Measurements from ENCODE around the gene ODF2.
"Not testable (repeated sequence)": the region's sequence is repeated elsewhere in the genome, so short reads cannot be mapped to it uniquely, and the experiment has no call there.

ODF2 gene

DNA sequence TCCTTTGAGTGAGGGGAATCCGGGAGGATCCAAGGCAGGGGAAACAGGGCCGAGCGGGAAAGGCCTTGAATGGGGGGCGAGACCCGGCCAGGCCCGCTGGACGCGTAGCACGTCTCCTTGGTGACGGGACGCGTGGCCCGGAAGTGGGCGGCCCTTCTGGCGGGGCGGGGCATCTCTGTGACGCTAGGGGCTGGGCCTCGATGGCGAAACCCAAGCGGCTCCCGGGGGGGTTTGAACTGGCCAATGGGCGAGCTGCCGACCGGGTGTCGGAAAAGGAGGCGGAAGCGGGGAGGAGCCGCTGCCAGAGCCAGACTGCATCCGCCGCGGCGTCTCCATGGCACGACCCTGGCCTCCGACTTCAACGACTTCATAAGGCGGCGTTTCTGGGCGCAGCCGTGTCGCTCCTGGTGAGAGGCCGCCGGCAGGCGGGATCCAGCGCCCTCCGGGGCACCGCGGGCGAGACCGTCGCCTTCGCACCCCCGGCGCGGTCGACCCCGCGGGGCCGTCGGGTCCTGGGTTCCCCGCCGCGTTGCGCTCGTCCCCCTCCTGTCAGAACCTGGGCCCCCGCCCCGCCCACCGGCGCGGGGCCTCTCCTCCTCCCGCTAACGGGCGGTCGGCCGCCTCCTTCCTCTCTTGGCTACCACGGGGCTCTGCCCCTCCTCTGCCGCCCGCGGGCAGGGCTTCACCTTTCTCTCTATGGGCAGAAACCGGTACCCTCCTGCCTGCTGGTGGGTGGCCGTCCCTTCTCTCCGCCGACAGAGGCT lies at the start of gene ODF2:
ODF2 (plus strand) TSS at position 158 of the 764 bp plus-strand sequence; CDS start at position 244, 86 bp downstream.
- Histone ChIP-seq H3K27me3 (ENCODE audit: control insufficient read depth in 1 of 2, insufficient read depth in 2 of 2, low read length in 2 of 2) (no peaks in the 10 kb centered on the region), H3K4me3 (ENCODE audit: low read length in 2 of 2) (peak within 1 kb of the TSS; percentile 84 to 95), H3K27ac (ENCODE audit: low read length) (peak within 1 kb of the TSS; percentile 69), H3K36me3 (ENCODE audit: control insufficient read depth in 2 of 2, insufficient read depth in 2 of 2, low read length in 2 of 2) (peaks cover 8% of the 10 kb centered on the region in 2 donors), H3K4me1 (ENCODE audit: control insufficient read depth, insufficient read depth, low read length) (peaks cover 14% of the 10 kb centered on the region), H3K9ac (ENCODE audit: low read length in 2 of 2) (peak within 1 kb of the TSS; percentile 72 to 83), H3K9me3 (ENCODE audit: control insufficient read depth in 2 of 2, low read length in 2 of 2) (no peaks in the 10 kb centered on the region)

DNA sequence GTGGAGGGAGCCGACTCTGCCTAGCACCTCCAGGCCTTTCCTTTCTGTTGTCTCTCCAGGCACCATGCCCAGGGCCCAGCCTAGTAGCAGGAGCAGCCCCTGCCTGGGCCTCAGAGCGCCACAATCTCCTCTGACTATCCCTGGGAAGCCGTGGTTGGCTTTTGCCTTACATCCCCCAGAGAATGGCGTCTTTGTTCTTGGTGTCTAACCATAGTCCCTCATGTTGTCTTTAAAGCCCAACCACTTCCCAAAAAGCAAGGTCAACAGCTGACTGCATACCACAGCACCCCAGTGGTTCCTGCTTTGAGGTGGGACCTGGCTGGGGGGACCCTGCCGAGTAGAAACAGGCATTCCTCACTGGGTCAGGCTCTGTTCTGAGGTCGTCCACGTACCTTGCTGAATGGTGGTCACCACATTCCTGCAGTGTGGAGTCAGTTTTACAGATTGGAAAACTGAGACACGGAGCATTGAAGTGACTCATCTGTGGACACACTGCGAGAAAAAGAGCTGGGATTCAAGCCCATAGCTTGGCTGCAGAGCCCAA lies 48.9 kb upstream of the ODF2 start:
- Histone ChIP-seq H3K9me3 (ENCODE audit: control insufficient read depth in 2 of 2, low read length in 2 of 2) (no peaks in the 10 kb centered on the region), H3K4me1 (ENCODE audit: control insufficient read depth, insufficient read depth, low read length) (peaks cover 4% of the 10 kb centered on the region), H3K27me3 (ENCODE audit: control insufficient read depth in 1 of 2, insufficient read depth in 2 of 2, low read length in 2 of 2) (peaks cover 10% of the 10 kb centered on the region in 2 donors), H3K9ac (ENCODE audit: low read length in 2 of 2) (no peak overlapping the region), H3K4me3 (ENCODE audit: low read length in 2 of 2) (no peak overlapping the region), H3K27ac (ENCODE audit: low read length) (no peak overlapping the region), H3K36me3 (ENCODE audit: control insufficient read depth in 2 of 2, insufficient read depth in 2 of 2, low read length in 2 of 2) (no peaks in the 10 kb centered on the region)

DNA sequence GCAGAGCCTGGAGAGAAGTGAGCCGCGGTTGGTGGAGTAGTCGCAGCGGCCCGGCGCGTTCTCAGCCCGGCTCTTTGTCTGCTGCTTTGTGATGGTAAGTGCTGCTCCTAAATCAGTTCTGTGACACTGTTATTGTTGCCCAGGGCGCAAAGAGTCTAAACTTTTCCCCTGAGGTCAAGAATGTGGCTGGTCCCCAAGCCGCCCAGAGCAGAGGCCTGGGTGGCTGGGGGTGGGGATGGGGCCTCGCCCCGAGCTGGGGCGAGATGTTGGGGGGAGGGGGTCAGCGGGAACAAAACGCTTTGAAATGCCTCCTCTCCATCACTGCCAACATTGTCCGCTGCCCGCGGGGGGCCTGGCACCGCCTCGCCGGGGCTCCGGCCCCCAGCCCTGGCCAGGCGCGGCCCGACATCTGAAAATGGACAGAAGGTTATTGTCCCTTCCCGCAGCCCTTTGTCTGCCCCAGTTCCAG lies 46.8 kb upstream of the ODF2 start:
- Histone ChIP-seq H3K9me3 (ENCODE audit: control insufficient read depth in 2 of 2, low read length in 2 of 2) (no peaks in the 10 kb centered on the region), H3K27me3 (ENCODE audit: control insufficient read depth in 1 of 2, insufficient read depth in 2 of 2, low read length in 2 of 2) (peaks cover 14 to 17% of the 10 kb centered on the region in 2 donors), H3K36me3 (ENCODE audit: control insufficient read depth in 2 of 2, insufficient read depth in 2 of 2, low read length in 2 of 2) (no peaks in the 10 kb centered on the region), H3K27ac (ENCODE audit: low read length) (no peak overlapping the region), H3K9ac (ENCODE audit: low read length in 2 of 2) (no peak overlapping the region), H3K4me1 (ENCODE audit: control insufficient read depth, insufficient read depth, low read length) (peaks cover 4% of the 10 kb centered on the region), H3K4me3 (ENCODE audit: low read length in 2 of 2) (no peak overlapping the region)

DNA sequence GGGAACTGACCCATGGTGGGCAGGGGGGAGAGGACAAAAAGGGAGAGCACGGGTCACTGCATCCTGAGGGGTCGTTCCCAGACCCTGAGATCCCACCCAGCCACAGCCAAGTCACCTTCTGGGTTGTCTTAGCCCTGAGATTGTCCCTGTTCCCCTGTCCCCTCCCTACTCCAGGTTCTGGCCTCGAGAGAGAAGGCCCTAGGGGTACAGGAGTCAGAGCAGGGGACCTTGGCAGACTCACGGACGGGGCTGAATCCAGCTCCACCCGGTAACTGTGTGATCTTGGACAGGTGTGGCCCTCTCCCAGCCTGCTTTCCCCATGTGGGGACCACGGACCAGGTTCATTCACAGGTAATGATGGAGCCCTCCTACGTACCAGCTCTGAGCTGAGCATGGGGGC lies 46.4 kb upstream of the ODF2 start:
- H3K36me3 ChIP-seq (ENCODE audit: control insufficient read depth in 2 of 2, insufficient read depth in 2 of 2, low read length in 2 of 2), result no peaks in the 10 kb centered on the region
- H3K4me1 ChIP-seq (ENCODE audit: control insufficient read depth, insufficient read depth, low read length), result peaks cover 4% of the 10 kb centered on the region
- H3K4me3 ChIP-seq (ENCODE audit: low read length in 2 of 2), result no peak overlapping the region
- peaks cover 14 to 19% of the 10 kb centered on the region in 2 donors for H3K27me3 ChIP-seq (ENCODE audit: control insufficient read depth in 1 of 2, insufficient read depth in 2 of 2, low read length in 2 of 2)
- H3K27ac ChIP-seq (ENCODE audit: low read length), result no peak overlapping the region
- no peaks in the 10 kb centered on the region for H3K9me3 ChIP-seq (ENCODE audit: control insufficient read depth in 2 of 2, low read length in 2 of 2)
- H3K9ac ChIP-seq (ENCODE audit: low read length in 2 of 2), result no peak overlapping the region

DNA sequence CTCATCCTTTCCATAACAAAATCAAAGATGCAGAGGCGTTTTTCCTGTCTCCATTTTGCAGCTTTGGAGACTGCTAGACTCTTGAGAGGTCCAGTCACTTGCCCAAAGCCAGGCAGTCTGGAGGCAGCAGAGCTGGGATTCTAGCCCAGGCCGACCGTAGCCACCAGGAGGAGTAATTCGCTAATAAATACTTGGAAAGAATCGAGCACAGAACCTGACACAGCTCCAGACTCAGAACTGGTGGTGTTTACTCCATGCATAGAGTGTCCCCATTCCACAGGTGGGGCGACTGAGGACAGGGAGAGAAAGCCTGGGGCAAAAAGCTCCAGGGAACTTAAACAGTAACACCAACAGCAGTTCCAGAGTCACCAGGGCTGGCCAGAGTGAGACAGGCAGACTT lies 45.8 kb upstream of the ODF2 start:
- Histone ChIP-seq H3K27me3 (ENCODE audit: control insufficient read depth in 1 of 2, insufficient read depth in 2 of 2, low read length in 2 of 2) (peaks cover 14 to 23% of the 10 kb centered on the region in 2 donors), H3K36me3 (ENCODE audit: control insufficient read depth in 2 of 2, insufficient read depth in 2 of 2, low read length in 2 of 2) (no peaks in the 10 kb centered on the region), H3K27ac (ENCODE audit: low read length) (no peak overlapping the region), H3K9ac (ENCODE audit: low read length in 2 of 2) (no peak overlapping the region), H3K9me3 (ENCODE audit: control insufficient read depth in 2 of 2, low read length in 2 of 2) (no peaks in the 10 kb centered on the region), H3K4me3 (ENCODE audit: low read length in 2 of 2) (no peak overlapping the region), H3K4me1 (ENCODE audit: control insufficient read depth, insufficient read depth, low read length) (peaks cover 4% of the 10 kb centered on the region)

DNA sequence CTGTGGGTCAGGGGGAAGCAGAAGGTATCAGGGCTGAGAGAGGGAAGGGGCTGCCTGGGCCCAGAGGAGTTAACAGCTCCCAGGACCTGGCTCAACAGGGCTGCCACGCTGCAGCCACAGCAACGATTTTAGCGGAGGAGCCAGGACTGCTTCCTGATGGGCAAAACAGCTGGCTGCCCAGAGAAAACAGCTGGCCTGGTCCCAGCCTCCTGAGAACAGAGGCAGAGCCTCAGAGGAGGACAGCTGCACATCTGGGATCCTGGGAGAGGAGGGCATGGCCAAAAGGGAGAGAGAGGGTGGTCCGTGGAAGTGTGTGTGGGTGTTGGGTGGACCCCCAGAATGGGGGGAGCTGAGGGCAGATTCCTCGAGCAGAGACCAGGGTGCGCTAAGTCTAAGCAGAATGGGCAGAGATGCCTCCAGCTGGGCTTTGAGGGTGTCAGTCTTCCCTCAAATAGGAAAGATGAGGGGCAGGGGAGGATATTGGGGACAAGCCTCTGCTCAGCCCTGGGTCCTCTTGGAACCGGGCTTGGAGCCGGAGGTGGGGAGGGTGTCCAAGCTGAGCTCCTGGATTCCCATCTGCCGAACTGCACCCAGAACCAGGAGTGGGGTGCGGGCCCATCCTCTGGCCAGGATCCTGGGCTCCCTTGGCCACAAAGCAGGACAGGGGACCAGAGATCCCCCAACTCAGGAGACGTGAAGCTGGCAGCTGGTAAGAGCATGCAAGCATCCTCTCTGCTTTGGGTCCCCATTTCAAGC lies 44.3 kb upstream of the ODF2 start:
- H3K9ac ChIP-seq (ENCODE audit: low read length in 2 of 2), result no peak overlapping the region
- no peaks in the 10 kb centered on the region for H3K36me3 ChIP-seq (ENCODE audit: control insufficient read depth in 2 of 2, insufficient read depth in 2 of 2, low read length in 2 of 2)
- peaks cover 17 to 30% of the 10 kb centered on the region in 2 donors for H3K27me3 ChIP-seq (ENCODE audit: control insufficient read depth in 1 of 2, insufficient read depth in 2 of 2, low read length in 2 of 2)
- H3K27ac ChIP-seq (ENCODE audit: low read length), result no peak overlapping the region
- H3K4me3 ChIP-seq (ENCODE audit: low read length in 2 of 2), result no peak overlapping the region
- H3K9me3 ChIP-seq (ENCODE audit: control insufficient read depth in 2 of 2, low read length in 2 of 2), result no peaks in the 10 kb centered on the region
- peaks cover 4% of the 10 kb centered on the region for H3K4me1 ChIP-seq (ENCODE audit: control insufficient read depth, insufficient read depth, low read length)

DNA sequence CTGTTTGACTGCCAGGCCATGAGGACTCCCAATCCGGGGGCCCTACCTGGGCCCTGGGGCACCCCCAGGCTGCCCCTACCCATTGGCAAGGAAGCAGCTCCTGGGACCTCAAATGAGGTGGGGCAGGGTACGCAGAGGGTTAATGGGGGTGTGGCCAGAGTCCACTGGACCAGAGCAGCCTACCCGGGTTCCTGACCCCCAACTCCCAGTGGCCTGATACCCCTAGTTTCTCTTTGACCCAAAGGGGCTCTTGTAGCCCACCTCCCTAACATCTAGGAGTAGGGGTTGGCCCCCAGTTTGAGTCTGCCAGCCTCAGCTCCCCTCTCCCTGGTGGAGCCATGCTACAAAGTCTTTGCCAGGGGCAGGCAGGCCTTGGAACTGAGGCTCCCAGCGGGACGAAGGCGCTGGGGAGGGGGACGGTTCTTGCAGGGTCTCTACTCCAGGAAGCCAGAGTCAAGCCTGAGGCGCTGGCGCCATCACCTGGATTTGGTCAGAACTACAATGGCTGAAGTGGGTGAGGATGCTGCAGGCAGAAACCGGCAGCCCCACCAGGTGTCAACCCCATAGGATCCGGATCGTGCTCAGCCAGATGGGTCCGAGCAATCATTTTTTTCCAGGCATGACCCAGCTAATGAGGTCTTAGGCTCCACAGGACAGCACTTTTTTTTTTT lies 43.6 kb upstream of the ODF2 start:
- no peak overlapping the region for H3K9ac ChIP-seq (ENCODE audit: low read length in 2 of 2)
- H3K27me3 ChIP-seq (ENCODE audit: control insufficient read depth in 1 of 2, insufficient read depth in 2 of 2, low read length in 2 of 2), result peaks cover 17 to 30% of the 10 kb centered on the region in 2 donors
- no peaks in the 10 kb centered on the region for H3K36me3 ChIP-seq (ENCODE audit: control insufficient read depth in 2 of 2, insufficient read depth in 2 of 2, low read length in 2 of 2)
- no peaks in the 10 kb centered on the region for H3K9me3 ChIP-seq (ENCODE audit: control insufficient read depth in 2 of 2, low read length in 2 of 2)
- H3K27ac ChIP-seq (ENCODE audit: low read length), result no peak overlapping the region
- H3K4me3 ChIP-seq (ENCODE audit: low read length in 2 of 2), result no peak overlapping the region
- H3K4me1 ChIP-seq (ENCODE audit: control insufficient read depth, insufficient read depth, low read length), result peaks cover 4% of the 10 kb centered on the region

DNA sequence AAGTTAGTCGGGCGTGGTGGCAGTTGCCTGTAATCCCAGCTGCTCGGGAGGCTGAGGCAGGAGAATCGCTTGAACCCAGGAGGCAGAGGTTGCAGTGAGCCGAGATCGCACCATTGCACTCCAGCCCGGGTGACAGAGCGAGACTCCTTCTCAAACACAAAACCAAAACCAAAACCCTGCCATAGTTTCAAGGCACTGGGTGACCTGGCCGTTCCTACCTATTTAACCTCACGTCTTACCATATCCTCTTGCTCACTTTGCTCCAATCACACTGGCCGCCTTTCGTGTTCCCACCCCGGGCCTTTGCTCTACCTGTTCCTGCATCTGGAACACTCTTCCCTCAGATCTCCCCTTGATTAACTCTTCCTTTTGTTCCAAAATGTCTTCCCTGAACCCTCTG lies 42.1 kb upstream of the ODF2 start:
- H3K36me3 ChIP-seq (ENCODE audit: control insufficient read depth in 2 of 2, insufficient read depth in 2 of 2, low read length in 2 of 2); H3K27ac ChIP-seq (ENCODE audit: low read length); H3K9ac ChIP-seq (ENCODE audit: low read length in 2 of 2); H3K4me3 ChIP-seq (ENCODE audit: low read length in 2 of 2); H3K9me3 ChIP-seq (ENCODE audit: control insufficient read depth in 2 of 2, low read length in 2 of 2); H3K4me1 ChIP-seq (ENCODE audit: control insufficient read depth, insufficient read depth, low read length): not testable (repeated sequence)
- peaks cover 11 to 24% of the 10 kb centered on the region in 2 donors for H3K27me3 ChIP-seq (ENCODE audit: control insufficient read depth in 1 of 2, insufficient read depth in 2 of 2, low read length in 2 of 2)

DNA sequence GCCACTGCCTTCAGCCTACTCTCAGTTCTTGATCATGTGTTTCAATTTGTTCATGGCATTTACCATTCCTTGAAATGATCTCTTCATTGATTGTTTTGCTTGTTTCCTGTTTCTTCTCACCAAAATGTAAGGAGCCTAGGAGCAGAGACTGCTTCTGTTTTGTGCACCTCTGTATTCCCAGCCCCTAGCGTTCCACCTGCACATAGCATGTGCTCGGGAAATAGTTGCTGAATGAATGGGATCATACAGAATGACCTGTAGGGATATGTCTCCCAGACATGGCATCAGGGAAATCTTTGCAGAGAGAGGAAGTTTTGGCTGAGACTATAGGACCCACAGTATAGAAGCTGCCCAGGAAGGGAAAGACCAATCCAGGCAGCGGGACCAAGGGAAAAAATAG lies 41.3 kb upstream of the ODF2 start:
- Histone ChIP-seq H3K4me3 (ENCODE audit: low read length in 2 of 2) (no peak overlapping the region), H3K27me3 (ENCODE audit: control insufficient read depth in 1 of 2, insufficient read depth in 2 of 2, low read length in 2 of 2) (peaks cover 14 to 23% of the 10 kb centered on the region in 2 donors), H3K27ac (ENCODE audit: low read length) (no peak overlapping the region), H3K9me3 (ENCODE audit: control insufficient read depth in 2 of 2, low read length in 2 of 2) (no peaks in the 10 kb centered on the region), H3K4me1 (ENCODE audit: control insufficient read depth, insufficient read depth, low read length) (peaks cover 13% of the 10 kb centered on the region), H3K9ac (ENCODE audit: low read length in 2 of 2) (no peak overlapping the region), H3K36me3 (ENCODE audit: control insufficient read depth in 2 of 2, insufficient read depth in 2 of 2, low read length in 2 of 2) (no peaks in the 10 kb centered on the region)

DNA sequence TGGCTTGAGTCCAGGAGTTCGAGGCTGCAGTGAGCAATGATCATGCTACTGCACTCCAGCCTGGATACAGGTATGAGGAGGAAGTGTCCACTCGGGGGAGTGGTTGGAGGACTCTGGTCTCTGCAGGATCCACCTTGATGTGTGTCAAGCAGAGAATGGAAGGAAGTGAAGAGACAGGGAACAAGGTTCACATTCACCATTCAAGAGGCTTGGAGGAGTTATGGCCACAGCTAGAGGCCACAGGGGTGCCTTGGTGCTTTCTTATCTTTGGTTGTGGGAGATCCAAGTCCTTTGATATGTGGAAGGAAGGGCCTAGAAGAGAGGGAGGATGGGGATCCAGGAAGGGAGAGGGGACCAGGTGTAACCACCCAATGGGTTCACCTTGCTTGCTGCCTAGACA lies 40.5 kb upstream of the ODF2 start:
- peaks cover 14 to 23% of the 10 kb centered on the region in 2 donors for H3K27me3 ChIP-seq (ENCODE audit: control insufficient read depth in 1 of 2, insufficient read depth in 2 of 2, low read length in 2 of 2)

More for the DNA sequence above, 40.5 kb upstream of the ODF2 start:
- Histone ChIP-seq H3K4me3 (ENCODE audit: low read length in 2 of 2) (no peak overlapping the region), H3K36me3 (ENCODE audit: control insufficient read depth in 2 of 2, insufficient read depth in 2 of 2, low read length in 2 of 2) (no peaks in the 10 kb centered on the region), H3K9ac (ENCODE audit: low read length in 2 of 2) (no peak overlapping the region), H3K9me3 (ENCODE audit: control insufficient read depth in 2 of 2, low read length in 2 of 2) (no peaks in the 10 kb centered on the region), H3K4me1 (ENCODE audit: control insufficient read depth, insufficient read depth, low read length) (peaks cover 19% of the 10 kb centered on the region), H3K27ac (ENCODE audit: low read length) (no peak overlapping the region)
